HG03175 (cell line): ENCODE results near the gene MDN1.
"Not testable (repeated sequence)": the region's sequence is repeated elsewhere in the genome, so short reads cannot be mapped to it uniquely, and the experiment has no call there.

Source experiments
- ATAC-seq: cut with Tn5 transposase; IDR thresholded peaks from one replicate; pipeline ENCODE4 v1.9.1; 2021; ENCODE audit warnings: mild to moderate bottlenecking, moderate library complexity; ENCODE audit not compliant: unreplicated experiment

MDN1 gene

GRCh38 chr6:89662659-89663223 is 156.9 kb downstream of the MDN1 start:
- no peak for ATAC-seq

GRCh38 chr6:89661559-89661958 is 158.0 kb downstream of the MDN1 start:
- ATAC-seq: no peak

GRCh38 chr6:89660981-89661380 is 158.6 kb downstream of the MDN1 start:
- ATAC-seq: no peak

- no peak for ATAC-seq
These were observed 162.0 kb downstream of the MDN1 start for GRCh38 chr6:89657445-89658158.

GRCh38 chr6:89655122-89655521 is 164.5 kb downstream of the MDN1 start:
- no peak for ATAC-seq

- ATAC-seq: no peak
These were observed 169.0 kb downstream of the MDN1 start for GRCh38 chr6:89650579-89650978.

GRCh38 chr6:89649682-89650081 is 169.9 kb downstream of the MDN1 start:
- no peak for ATAC-seq

- ATAC-seq: no peak
These were observed 174.7 kb downstream of the MDN1 start for GRCh38 chr6:89644864-89645263.

GRCh38 chr6:89643406-89643805 is 176.2 kb downstream of the MDN1 start:
- ATAC-seq: no peak

- ATAC-seq: no peak
These were observed 176.6 kb downstream of the MDN1 start for GRCh38 chr6:89642956-89643355.

GRCh38 chr6:89641581-89641980 is 178.0 kb downstream of the MDN1 start:
- ATAC-seq: not testable (repeated sequence)

GRCh38 chr6:89640804-89641203 is 178.8 kb downstream of the MDN1 start:
- no peak for ATAC-seq

GRCh38 chr6:89638320-89639195 is 181.0 kb downstream of the MDN1 start, which contains the start of gene LYRM2:
TSS of gene LYRM2 (minus strand) at chr6:89638747. CDS start at chr6:89638716, 31 bp downstream.
- peak; percentile 99 for ATAC-seq

- ATAC-seq: peak; percentile 3
These were observed 181.7 kb downstream of the MDN1 start for GRCh38 chr6:89637960-89638319.

- not testable (repeated sequence) for ATAC-seq
These were observed 183.2 kb downstream of the MDN1 start for GRCh38 chr6:89636412-89636811.

- no peak for ATAC-seq
These were observed 189.1 kb downstream of the MDN1 start for GRCh38 chr6:89630488-89630887.

GRCh38 chr6:89623749-89624148 is 195.8 kb downstream of the MDN1 start:
- ATAC-seq: no peak

- no peak for ATAC-seq
These were observed 200.0 kb downstream of the MDN1 start for GRCh38 chr6:89619567-89619966.

- ATAC-seq: no peak
These were observed 201.6 kb downstream of the MDN1 start for GRCh38 chr6:89618026-89618425.

- no peak for ATAC-seq
These were observed 203.1 kb downstream of the MDN1 start for GRCh38 chr6:89616531-89616930.

GRCh38 chr6:89615882-89616281 is 203.7 kb downstream of the MDN1 start:
- ATAC-seq: no peak

GRCh38 chr6:89613790-89614189 is 205.8 kb downstream of the MDN1 start:
- ATAC-seq: no peak
